CD4-positive, alpha-beta T cell treated with Interleukin-15 for 1 hour (primary cell): ENCODE measurements around the gene HGFAC.

ENCODE experiments used
- DNase-seq: peaks from one replicate; pipeline ENCODE4 v3.0.0-alpha.2; 2020

HGFAC gene

GRCh38 chr4:3476936-3477749 lies 35.4 kb downstream of the HGFAC start:
- DNase-seq: no peak

- no peak for DNase-seq
Observed at GRCh38 chr4:3477750-3478430, 36.1 kb downstream of the HGFAC start.

GRCh38 chr4:3478446-3479357 lies 36.9 kb downstream of the HGFAC start:
- no peak for DNase-seq

- no peak for DNase-seq
Observed at GRCh38 chr4:3479358-3480101, 37.8 kb downstream of the HGFAC start.

- DNase-seq: peak; percentile 66
Observed at GRCh38 chr4:3480528-3481112, 38.9 kb downstream of the HGFAC start.

GRCh38 chr4:3481113-3481531 lies 39.4 kb downstream of the HGFAC start:
- DNase-seq: no peak

GRCh38 chr4:3481783-3482393 lies 40.1 kb downstream of the HGFAC start:
- DNase-seq: no peak

- DNase-seq: no peak
Observed at GRCh38 chr4:3482707-3483106, 40.9 kb downstream of the HGFAC start.

- DNase-seq: no peak
Observed at GRCh38 chr4:3483471-3483921, 41.7 kb downstream of the HGFAC start.

GRCh38 chr4:3484057-3484973 lies 42.5 kb downstream of the HGFAC start:
- DNase-seq: peak; percentile 66

GRCh38 chr4:3485011-3485791 lies 43.4 kb downstream of the HGFAC start:
- DNase-seq: peak; percentile 68

GRCh38 chr4:3485886-3486540 lies 44.2 kb downstream of the HGFAC start:
- no peak for DNase-seq

GRCh38 chr4:3486541-3487540 lies 45.1 kb downstream of the HGFAC start:
- DNase-seq: no peak

GRCh38 chr4:3487861-3488260 lies 46.1 kb downstream of the HGFAC start:
- DNase-seq: no peak

GRCh38 chr4:3488820-3489219 lies 47.1 kb downstream of the HGFAC start:
- no peak for DNase-seq

GRCh38 chr4:3489451-3489962 lies 47.7 kb downstream of the HGFAC start:
- DNase-seq: no peak

- DNase-seq: no peak
Observed at GRCh38 chr4:3491681-3492405, 50.1 kb downstream of the HGFAC start.
